IMR-90 (cell line): ENCODE results near the gene RALGPS2. TPM values are rescaled to one million over a fixed set of nuclear protein-coding genes. Genes with fewer than 3 reads are reported as not detected.

Source experiments
- ATAC-seq: fragments of 200-7000 bp; cut with Tn5 transposase; 2 replicates; pipeline ENCODE4 v1.9.1; 2020; ENCODE audit warnings: low read depth, mild to moderate bottlenecking, moderate library complexity
- BruUV-seq: library from RNA; stranded (reverse); fragments of 400-500 nt; replicated peaks from 2 replicates; lab custom pipeline; 2021; lab: Mats Ljungman, UMichigan
- CTCF ChIA-PET: fragments of 300-600 bp; formaldehyde crosslinking; extraction: SDS; loops from one replicate; lab custom pipeline; 2021; ENCODE audit warnings: antibody characterized with exemption; lab: Yijun Ruan, JAX
- POLR2A ChIA-PET: fragments of 300-600 bp; sonication (Branson Sonifier 250); formaldehyde crosslinking; loops from one replicate; lab custom pipeline; 2022; ENCODE audit warnings: antibody characterized with exemption; ENCODE audit not compliant: unreplicated experiment; lab: Charles Lee
- DNase-seq: peaks from one replicate; pipeline ENCODE4 v3.0.0; 2013
- H2AFZ ChIP-seq: replicated peaks from 2 replicates; pipeline ENCODE3; 2013; ENCODE audit warnings: low read length, mild to moderate bottlenecking; ENCODE audit not compliant: poor library complexity
- H2AK5ac ChIP-seq: 2 replicates; pipeline ENCODE4 v1.6.1; 2013; ENCODE audit warnings: low read depth, low read length, inconsistent platforms
- H2AK9ac ChIP-seq: replicated peaks from 2 replicates; pipeline ENCODE3; 2013; ENCODE audit warnings: mild to moderate bottlenecking, low read depth, low read length, moderate library complexity; ENCODE audit not compliant: poor library complexity
- H2BK120ac ChIP-seq: 2 replicates; pipeline ENCODE4 v1.6.1; 2013; ENCODE audit warnings: low read depth, low read length, inconsistent platforms
- H2BK15ac ChIP-seq: 3 replicates; pipeline ENCODE4 v1.6.1; 2013; ENCODE audit warnings: low read depth, low read length, inconsistent platforms
- H2BK20ac ChIP-seq: 2 replicates; pipeline ENCODE4 v1.6.1; 2013; ENCODE audit warnings: low read depth, mild to moderate bottlenecking, inconsistent platforms, low read length, moderate library complexity
- H2BK5ac ChIP-seq: 2 replicates; pipeline ENCODE4 v1.6.1; 2013; ENCODE audit warnings: mild to moderate bottlenecking, low read depth, low read length, inconsistent platforms; ENCODE audit not compliant: poor library complexity, severe bottlenecking
- H3K14ac ChIP-seq: replicated peaks from 2 replicates; pipeline ENCODE4 v1.6.1; 2013; ENCODE audit warnings: low read depth, low read length, inconsistent platforms
- H3K18ac ChIP-seq: 2 replicates; pipeline ENCODE4 v1.6.1; 2013; ENCODE audit warnings: low read depth, low read length, control low read depth
- H3K23ac ChIP-seq: 2 replicates; pipeline ENCODE4 v1.6.1; 2013; ENCODE audit warnings: low read depth, low read length, inconsistent platforms
- H3K27ac ChIP-seq: 2 replicates; pipeline ENCODE4 v1.5.1; 2013; ENCODE audit warnings: mild to moderate bottlenecking, control low read depth, low read length; ENCODE audit not compliant: insufficient read depth
- H3K27me3 ChIP-seq: 2 replicates; pipeline ENCODE4 v1.6.1; 2013; ENCODE audit warnings: low read length; ENCODE audit not compliant: control insufficient read depth, insufficient read depth
- H3K36me3 ChIP-seq: 2 replicates; pipeline ENCODE4 v1.6.1; 2013; ENCODE audit warnings: low read length, mixed read lengths; ENCODE audit not compliant: control insufficient read depth, insufficient read depth
- H3K4ac ChIP-seq: 2 replicates; pipeline ENCODE4 v1.6.1; 2013; ENCODE audit warnings: low read depth, low read length, inconsistent platforms
- H3K4me1 ChIP-seq: 2 replicates; pipeline ENCODE4 v1.6.1; 2013; ENCODE audit warnings: low read length, mixed read lengths; ENCODE audit not compliant: control insufficient read depth, insufficient read depth
- H3K4me2 ChIP-seq: 2 replicates; pipeline ENCODE4 v1.6.1; 2013; ENCODE audit warnings: low read depth, mild to moderate bottlenecking, control low read depth, low read length, moderate library complexity
- H3K4me3 ChIP-seq: 2 replicates; pipeline ENCODE4 v1.5.1; 2013; ENCODE audit warnings: low read depth, mild to moderate bottlenecking, control low read depth, low read length, moderate library complexity; ENCODE audit not compliant: insufficient read depth
- H3K56ac ChIP-seq: 2 replicates; pipeline ENCODE4 v1.6.1; 2013; ENCODE audit warnings: low read length, inconsistent platforms; ENCODE audit not compliant: insufficient read depth; ENCODE audit errors: extremely low read depth
- H3K79me1 ChIP-seq, 2 experiments: 2 replicates each; pipeline ENCODE4 v1.6.1; 2013; ENCODE audit warnings: low read length in 2 of 2, inconsistent platforms in 1 of 2, low read depth in 1 of 2
- H3K9ac ChIP-seq: 2 replicates; pipeline ENCODE4 v1.6.1; 2013; ENCODE audit warnings: low read depth, low read length, control low read depth
- H3K9me1 ChIP-seq: 2 replicates; pipeline ENCODE4 v1.6.1; 2013; ENCODE audit warnings: low read length, inconsistent platforms; ENCODE audit not compliant: insufficient read depth
- H3K9me3 ChIP-seq: 2 replicates; pipeline ENCODE4 v1.6.1; 2013; ENCODE audit warnings: low read length; ENCODE audit not compliant: control insufficient read depth, insufficient read depth
- H4K20me1 ChIP-seq: 2 replicates; pipeline ENCODE4 v1.6.1; 2013; ENCODE audit warnings: low read length, inconsistent platforms; ENCODE audit not compliant: insufficient read depth
- H4K5ac ChIP-seq: 2 replicates; pipeline ENCODE4 v1.6.1; 2013; ENCODE audit warnings: mild to moderate bottlenecking, low read depth, low read length, control low read depth
- H4K8ac ChIP-seq, 2 experiments: 2 replicates each; pipeline ENCODE4 v1.6.1; 2013; ENCODE audit warnings: low read depth in 2 of 2, low read length in 2 of 2, control low read depth in 1 of 2, inconsistent platforms in 1 of 2
- H4K91ac ChIP-seq: 2 replicates; pipeline ENCODE4 v1.6.1; 2013; ENCODE audit warnings: low read depth, low read length, inconsistent platforms; ENCODE audit not compliant: insufficient read depth
- BHLHE40 ChIP-seq: fragments of 150-350 bp; IDR thresholded peaks from 2 replicates; pipeline ENCODE4 v1.6.1; 2016; ENCODE audit warnings: mild to moderate bottlenecking, low read depth, low read length
- CEBPB ChIP-seq: IDR thresholded peaks from 2 replicates; pipeline ENCODE4 v1.6.1; 2012; ENCODE audit warnings: low read depth, low read length, improper control_type of control experiment
- CHD1 ChIP-seq: IDR thresholded peaks from 2 replicates; pipeline ENCODE4 v1.6.1; 2012; ENCODE audit warnings: low read depth, low read length, improper control_type of control experiment
- ELK1 ChIP-seq: fragments of 150-350 bp; IDR thresholded peaks from 2 replicates; pipeline ENCODE4 v1.6.1; 2016; ENCODE audit warnings: low read depth, mild to moderate bottlenecking, low read length, moderate library complexity, borderline replicate concordance
- FOS ChIP-seq: fragments of 150-350 bp; IDR thresholded peaks from 2 replicates; pipeline ENCODE4 v1.6.1; 2016; ENCODE audit warnings: low read depth, low read length
- MAFK ChIP-seq: IDR thresholded peaks from 2 replicates; pipeline ENCODE4 v1.6.1; 2012; ENCODE audit warnings: low read depth, low read length, improper control_type of control experiment
- MAZ ChIP-seq: IDR thresholded peaks from 2 replicates; pipeline ENCODE4 v1.6.1; 2012; ENCODE audit warnings: low read depth, mild to moderate bottlenecking, low read length, improper control_type of control experiment, moderate library complexity, borderline replicate concordance
- NFE2L2 ChIP-seq: fragments of 150-350 bp; IDR thresholded peaks from 2 replicates; pipeline ENCODE4 v1.6.1; 2016; ENCODE audit warnings: low read depth, mild to moderate bottlenecking, low read length
- RAD21 ChIP-seq: IDR thresholded peaks from 2 replicates; pipeline ENCODE4 v1.6.1; 2012; ENCODE audit warnings: low read length, improper control_type of control experiment
- RCOR1 ChIP-seq: IDR thresholded peaks from 2 replicates; pipeline ENCODE4 v1.6.1; 2012; ENCODE audit warnings: mild to moderate bottlenecking, low read length, improper control_type of control experiment; ENCODE audit not compliant: insufficient replicate concordance
- SMC3 ChIP-seq: fragments of 150-350 bp; IDR thresholded peaks from 2 replicates; pipeline ENCODE4 v1.6.1; 2016; ENCODE audit warnings: low read depth, mild to moderate bottlenecking, antibody characterized with exemption, low read length, moderate library complexity
- USF2 ChIP-seq: fragments of 150-350 bp; IDR thresholded peaks from 2 replicates; pipeline ENCODE4 v1.6.1; 2017; ENCODE audit warnings: mild to moderate bottlenecking, antibody characterized with exemption, low read length, low read depth
- WGBS, 2 experiments: methylation state at CpG; one replicate each; pipeline versions ENCODE4 v1.1.5 to v1.1.7; 2013; ENCODE audit warnings: missing lambda C conversion rate in 2 of 2; ENCODE audit not compliant: insufficient read length in 1 of 2; ENCODE audit errors: extremely low coverage in 2 of 2; 5-methylcytosine and 5-hydroxymethylcytosine counted together
- dilution Hi-C: fragments of 300-500 bp; cut with HindIII; formaldehyde crosslinking; loops from one replicate; pipeline ENCODE4 v1.14.3; 2018; ENCODE audit warnings: low sequenced_read_pairs; ENCODE audit not compliant: unreplicated experiment
- in situ Hi-C: fragments of 300-500 bp; cut with MboI; formaldehyde crosslinking; loops from 3 replicates; pipeline ENCODE4 v1.14.3; 2019; ENCODE audit warnings: low sequenced_read_pairs, inconsistent platforms, mixed read lengths
- intact Hi-C: fragments of 100-400 bp; cut with micrococcal nuclease; formaldehyde crosslinking; loops from 2 replicates; pipeline ENCODE4 v1.10.0; 2022
- polyA plus RNA-seq, 3 experiments: library from polyadenylated mRNA; depleted of rRNA; stranded (reverse); fragments of >200 nt; gene quantifications; 2 replicates each; pipeline ENCODE4 v1.2.3, GENCODE V29; 2012; ENCODE audit warnings: low replicate concordance in 1 of 3
- total RNA-seq: library from RNA; depleted of rRNA; stranded (reverse); fragments of >200 nt; gene quantifications from 2 replicates; pipeline ENCODE4 v1.2.3, GENCODE V29; 2012
- TF ChIP-seq, protein P1 (sequence below): conservative IDR thresholded peaks from 2 replicates; pipeline ENCODE4 v1.5.1; 2012; ENCODE audit warnings: mild to moderate bottlenecking, low read depth, low read length, improper control_type of control experiment

Gene RALGPS2
- total and polyA plus RNA-seq, 2 of the 4 experiments (the other 2 are of a cell fraction), result 13.8 to 148 TPM

GRCh38 chr1:178960482-178961240 is 235.6 kb downstream of the RALGPS2 start (continued):
- TF ChIP-seq RCOR1, result no peak

DNA sequence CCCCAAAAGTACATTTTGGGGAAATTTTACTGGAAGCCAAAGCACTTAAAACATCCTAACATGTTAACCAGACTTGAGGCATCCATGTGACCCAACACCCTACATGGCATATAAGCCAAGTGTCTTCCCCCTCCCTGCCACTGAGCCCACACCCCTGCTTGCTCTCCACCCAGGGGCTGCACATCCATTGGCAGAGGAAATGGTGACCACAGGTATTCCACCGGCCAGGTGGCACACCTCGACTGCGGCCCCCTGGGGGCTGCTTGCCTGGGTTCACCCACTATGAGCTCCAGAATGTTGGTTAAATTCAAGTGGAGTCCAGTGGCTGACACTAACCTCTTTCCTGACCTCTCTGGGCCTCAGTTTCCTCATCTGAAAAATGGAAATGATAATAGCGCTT is 236.3 kb downstream of the RALGPS2 start:
- no CpG with 5 or more reads among the region's 4 CpGs for WGBS, 2 experiments
- no peaks in the 10 kb centered on the region for H3K36me3 ChIP-seq
- no peak for TF ChIP-seq ELK1
- TF ChIP-seq BHLHE40, result no peak
- no peak for TF ChIP-seq CHD1
- no peak for TF ChIP-seq FOS
- TF ChIP-seq RAD21, result no peak
- TF ChIP-seq CEBPB, result no peak
- no peak for TF ChIP-seq USF2
- TF ChIP-seq NFE2L2, result no peak
- TF ChIP-seq SMC3, result no peak
- no peak for TF ChIP-seq MAZ
- TF ChIP-seq, protein P1, sequence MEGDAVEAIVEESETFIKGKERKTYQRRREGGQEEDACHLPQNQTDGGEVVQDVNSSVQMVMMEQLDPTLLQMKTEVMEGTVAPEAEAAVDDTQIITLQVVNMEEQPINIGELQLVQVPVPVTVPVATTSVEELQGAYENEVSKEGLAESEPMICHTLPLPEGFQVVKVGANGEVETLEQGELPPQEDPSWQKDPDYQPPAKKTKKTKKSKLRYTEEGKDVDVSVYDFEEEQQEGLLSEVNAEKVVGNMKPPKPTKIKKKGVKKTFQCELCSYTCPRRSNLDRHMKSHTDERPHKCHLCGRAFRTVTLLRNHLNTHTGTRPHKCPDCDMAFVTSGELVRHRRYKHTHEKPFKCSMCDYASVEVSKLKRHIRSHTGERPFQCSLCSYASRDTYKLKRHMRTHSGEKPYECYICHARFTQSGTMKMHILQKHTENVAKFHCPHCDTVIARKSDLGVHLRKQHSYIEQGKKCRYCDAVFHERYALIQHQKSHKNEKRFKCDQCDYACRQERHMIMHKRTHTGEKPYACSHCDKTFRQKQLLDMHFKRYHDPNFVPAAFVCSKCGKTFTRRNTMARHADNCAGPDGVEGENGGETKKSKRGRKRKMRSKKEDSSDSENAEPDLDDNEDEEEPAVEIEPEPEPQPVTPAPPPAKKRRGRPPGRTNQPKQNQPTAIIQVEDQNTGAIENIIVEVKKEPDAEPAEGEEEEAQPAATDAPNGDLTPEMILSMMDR, result no peak
- no peak for TF ChIP-seq RCOR1
- no peak for TF ChIP-seq MAFK

More for the DNA sequence above, 236.3 kb downstream of the RALGPS2 start:
- Histone ChIP-seq H3K56ac (no peak overlapping the region), H3K18ac (no peak overlapping the region), H4K91ac (no peak overlapping the region), H2BK5ac (no peak overlapping the region), H2BK15ac (no peak overlapping the region), H4K5ac (no peak overlapping the region), H2AFZ (no peak overlapping the region), H2BK20ac (no peak overlapping the region), H3K4me1 (no peaks in the 10 kb centered on the region), H3K9ac (no peak overlapping the region), H3K27me3 (peaks cover 16% of the 10 kb centered on the region), H3K4me3 (no peak overlapping the region), H3K9me3 (peaks cover 10% of the 10 kb centered on the region), H3K14ac (no peak overlapping the region), H3K79me1 (no peaks in the 10 kb centered on the region), H4K20me1 (no peaks in the 10 kb centered on the region), H2BK120ac (no peak overlapping the region), H3K23ac (no peak overlapping the region), H2AK5ac (no peak overlapping the region), H3K4me2 (no peak overlapping the region), H3K27ac (no peak overlapping the region), H3K4ac (no peak overlapping the region), H4K8ac (no peak overlapping the region), H3K9me1 (no peaks in the 10 kb centered on the region), H2AK9ac (no peak overlapping the region)
- ChIA-PET CTCF (no interaction called here), POLR2A (no interaction called here)
- ATAC-seq, result no peak
- BruUV-seq, result no TSS peak
- intact Hi-C loops, result no loop called here
- dilution Hi-C loops, result no loop called here
- DNase-seq, result no peak
- in situ Hi-C loops, result no loop called here
